ENCODE measurements around the gene LITAF.
"Not testable (repeated sequence)": the region's sequence is repeated elsewhere in the genome, so short reads cannot be mapped to it uniquely, and the experiment has no call there.

Gene LITAF

GRCh38 chr16:11510178-11510973 lies 76.3 kb downstream of the LITAF start:
- H3K4me3 ChIP-seq (replicated peaks; ENCODE audit: low read depth, low read length), result no peak overlapping the region
- no peak for TF ChIP-seq CTCF (IDR thresholded peaks at IDR 0.05; ENCODE audit: low read length, missing control alignments)
- no peak for DNase-seq (ENCODE audit: low read depth)

- no peak for TF ChIP-seq CTCF (IDR thresholded peaks at IDR 0.05; ENCODE audit: low read length, missing control alignments)
- DNase-seq (ENCODE audit: low read depth), result no peak
- no peak overlapping the region for H3K4me3 ChIP-seq (replicated peaks; ENCODE audit: low read depth, low read length)
Observed at GRCh38 chr16:11507991-11508390, 78.7 kb downstream of the LITAF start.

DNA sequence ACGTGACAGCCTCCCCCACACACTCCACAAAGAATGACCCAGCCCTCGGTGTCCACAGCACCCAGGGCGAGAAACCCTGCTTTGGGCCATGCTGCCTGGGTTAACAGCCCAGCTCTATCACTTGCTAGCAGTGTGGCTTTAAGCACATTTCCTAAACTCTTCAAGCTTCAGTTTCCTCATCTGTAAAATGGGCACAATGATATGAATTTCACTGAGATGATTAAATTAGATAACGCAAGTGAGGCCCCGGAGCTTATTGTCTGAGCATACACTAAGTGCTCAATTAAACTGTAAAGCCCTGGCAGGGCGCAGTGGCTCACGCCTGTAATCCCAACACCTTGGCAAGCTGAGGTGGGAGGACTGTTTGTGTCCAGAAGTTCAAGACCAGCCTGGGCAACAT lies 79.4 kb downstream of the LITAF start:
- no peak for DNase-seq (ENCODE audit: low read depth)
- H3K4me3 ChIP-seq (replicated peaks; ENCODE audit: low read depth, low read length), result no peak overlapping the region
- TF ChIP-seq CTCF (IDR thresholded peaks at IDR 0.05; ENCODE audit: low read length, missing control alignments), result no peak

DNA sequence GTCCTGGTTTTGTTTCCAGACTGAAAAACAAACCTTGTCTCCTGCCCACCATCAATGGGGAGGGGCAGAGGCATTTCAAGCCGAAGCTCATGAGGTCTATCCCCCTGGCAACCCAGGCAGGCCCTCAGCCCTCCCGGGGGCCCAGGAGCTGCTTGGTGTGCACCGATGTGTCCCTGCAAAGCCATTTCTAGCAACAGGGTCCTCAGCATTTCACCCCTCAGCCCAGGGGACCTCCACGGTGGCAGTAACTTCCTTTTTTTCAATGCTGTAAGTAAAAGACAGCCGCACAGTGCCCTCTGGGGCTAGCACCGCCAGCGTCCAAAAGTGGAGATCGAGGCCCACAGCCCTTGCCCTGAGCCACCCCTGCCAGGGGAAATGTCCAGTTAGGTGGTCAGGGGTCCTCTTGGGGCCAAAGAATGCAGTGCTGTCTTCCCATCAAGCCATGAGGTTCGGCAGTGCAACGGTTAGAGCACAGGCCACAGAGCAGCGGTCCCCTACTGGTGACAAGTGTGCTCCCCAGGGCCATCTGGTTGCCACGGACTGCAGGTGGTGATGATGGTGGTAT lies 79.9 kb downstream of the LITAF start:
- TF ChIP-seq CTCF (IDR thresholded peaks at IDR 0.05; ENCODE audit: low read length, missing control alignments), result no peak
- H3K4me3 ChIP-seq (replicated peaks; ENCODE audit: low read depth, low read length), result no peak overlapping the region

DNA sequence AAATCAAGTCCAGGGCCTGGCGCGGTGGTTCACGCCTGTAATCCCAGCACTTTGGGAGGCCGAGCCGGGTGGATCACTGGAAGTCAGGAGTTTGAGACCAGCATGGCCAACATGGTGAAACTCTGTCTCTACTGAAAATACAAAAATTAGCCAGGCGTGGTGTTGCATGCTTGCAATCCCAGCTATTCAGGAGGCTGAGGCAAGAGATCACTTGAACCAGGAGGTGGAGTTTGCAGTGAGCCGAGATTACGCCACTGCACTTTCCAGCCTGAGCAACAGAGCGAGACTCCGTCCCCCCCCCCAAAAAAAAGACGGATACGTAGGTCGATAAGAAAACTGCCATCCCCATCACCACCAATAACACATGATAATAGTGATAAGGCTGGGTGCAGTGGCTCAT lies 82.5 kb downstream of the LITAF start:
- not testable (repeated sequence) for H3K4me3 ChIP-seq (replicated peaks; ENCODE audit: low read depth, low read length)

More for the DNA sequence above, 79.9 kb downstream of the LITAF start:
- DNase-seq (ENCODE audit: low read depth), result no peak

DNA sequence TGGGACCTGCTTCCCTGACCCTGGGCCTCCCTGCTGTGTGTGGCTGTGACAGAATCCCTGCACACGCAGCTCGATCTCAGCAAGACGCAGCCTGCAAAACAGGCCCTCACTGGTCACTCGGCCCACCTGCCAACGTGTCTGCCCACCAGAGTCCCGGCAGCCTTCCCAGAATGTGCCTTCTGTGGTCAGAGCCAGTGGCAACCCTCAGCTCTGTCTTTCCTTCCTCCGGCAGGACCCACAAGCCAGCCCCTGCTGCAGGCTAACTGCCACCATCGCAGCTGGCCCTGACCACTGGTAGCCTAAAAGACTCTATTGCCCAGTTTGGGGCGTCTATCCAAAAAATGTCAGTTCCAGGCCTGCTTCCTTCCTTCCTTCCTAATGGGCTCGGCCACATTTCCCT lies 83.2 kb downstream of the LITAF start:
- DNase-seq (ENCODE audit: low read depth), result no peak
- TF ChIP-seq CTCF (IDR thresholded peaks at IDR 0.05; ENCODE audit: low read length, missing control alignments), result no peak

More for the DNA sequence above, 82.5 kb downstream of the LITAF start:
- not testable (repeated sequence) for DNase-seq (ENCODE audit: low read depth)

DNA sequence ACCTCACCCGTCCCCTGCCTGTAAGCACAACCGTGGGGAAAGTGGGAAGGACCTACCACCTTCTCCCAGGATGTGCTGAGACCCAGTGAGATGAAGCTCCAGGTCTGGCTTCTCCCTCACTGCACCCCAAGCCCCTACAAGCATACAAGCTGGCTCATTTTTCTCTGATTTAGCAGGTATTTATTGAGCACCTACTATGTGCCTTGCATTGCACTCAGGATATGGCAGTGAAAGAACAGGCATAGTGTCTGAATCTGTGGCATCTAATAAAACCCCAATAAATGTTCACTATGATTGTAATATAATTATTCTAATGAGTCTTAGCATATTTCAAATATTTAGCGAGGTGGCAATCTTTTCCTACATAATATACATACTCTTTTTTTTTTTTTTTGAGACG lies 84.5 kb downstream of the LITAF start:
- DNase-seq (ENCODE audit: low read depth), result no peak
- H3K4me3 ChIP-seq (replicated peaks; ENCODE audit: low read depth, low read length), result no peak overlapping the region
- no peak for TF ChIP-seq CTCF (IDR thresholded peaks at IDR 0.05; ENCODE audit: low read length, missing control alignments)

More for the DNA sequence above, 83.2 kb downstream of the LITAF start:
- no peak overlapping the region for H3K4me3 ChIP-seq (replicated peaks; ENCODE audit: low read depth, low read length)
